Amniotic epithelial cell (primary cell): ENCODE measurements around the gene EXT2.

Experiments used
- DNase-seq: peaks from one replicate; pipeline ENCODE4 v3.0.0-alpha.2; 2010; ENCODE audit warnings: low read depth

EXT2 gene

DNA sequence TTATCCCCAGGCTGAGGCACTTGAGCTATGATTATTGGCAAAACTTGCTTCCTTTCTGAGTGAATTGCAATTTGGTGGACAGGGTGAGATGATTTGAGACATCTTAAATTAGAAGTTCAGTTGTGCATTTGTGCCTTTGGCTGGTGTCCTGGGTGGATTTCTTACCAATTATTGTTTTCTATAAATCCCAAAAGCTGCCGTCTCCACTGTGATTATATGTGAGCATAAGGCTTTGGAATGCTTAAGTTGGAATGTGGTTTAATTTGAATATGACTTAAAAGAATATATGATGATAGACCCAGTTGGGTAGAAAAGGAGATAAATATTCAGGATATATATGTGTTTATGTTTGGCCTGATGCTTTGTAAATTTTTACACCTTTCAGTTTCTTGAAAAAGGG, 70.0 kb downstream of the EXT2 start:
- no peak for DNase-seq

DNA sequence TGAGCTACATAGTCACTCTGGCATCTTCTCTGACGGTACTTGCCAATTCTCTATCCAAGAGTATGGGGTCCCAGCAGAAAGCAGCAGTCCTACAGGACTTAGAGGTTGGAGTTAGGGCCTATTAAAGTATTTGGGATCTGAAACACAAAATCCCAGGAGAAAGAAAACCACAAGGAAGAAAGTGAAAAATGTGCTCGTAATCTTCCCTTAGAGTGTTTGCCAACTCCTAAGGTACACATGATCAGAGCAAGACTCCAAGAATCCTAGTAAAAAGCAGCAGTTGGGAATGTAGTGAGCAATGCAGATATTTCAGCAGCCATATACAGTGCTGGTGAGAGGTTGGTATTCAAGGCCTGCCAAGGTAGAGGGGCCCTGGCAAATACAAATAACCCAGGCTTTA, 71.6 kb downstream of the EXT2 start:
- peak; percentile 27 for DNase-seq

DNA sequence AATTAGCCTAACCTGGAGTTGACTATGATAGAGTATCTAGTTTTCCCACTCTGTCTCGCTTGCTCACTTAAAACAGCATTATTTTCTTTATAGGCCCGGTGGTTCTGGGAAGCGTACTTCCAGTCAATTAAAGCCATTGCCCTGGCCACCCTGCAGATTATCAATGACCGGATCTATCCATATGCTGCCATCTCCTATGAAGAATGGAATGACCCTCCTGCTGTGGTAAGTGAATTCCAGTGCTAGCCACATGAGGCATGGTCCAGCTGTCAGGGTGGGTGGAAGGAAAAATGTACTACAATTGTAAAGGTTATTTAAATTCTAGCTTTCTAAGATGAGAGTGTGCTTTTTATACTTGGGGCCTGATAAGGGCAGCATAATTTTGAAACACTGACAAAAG, 76.0 kb downstream of the EXT2 start:
- DNase-seq: no peak

DNA sequence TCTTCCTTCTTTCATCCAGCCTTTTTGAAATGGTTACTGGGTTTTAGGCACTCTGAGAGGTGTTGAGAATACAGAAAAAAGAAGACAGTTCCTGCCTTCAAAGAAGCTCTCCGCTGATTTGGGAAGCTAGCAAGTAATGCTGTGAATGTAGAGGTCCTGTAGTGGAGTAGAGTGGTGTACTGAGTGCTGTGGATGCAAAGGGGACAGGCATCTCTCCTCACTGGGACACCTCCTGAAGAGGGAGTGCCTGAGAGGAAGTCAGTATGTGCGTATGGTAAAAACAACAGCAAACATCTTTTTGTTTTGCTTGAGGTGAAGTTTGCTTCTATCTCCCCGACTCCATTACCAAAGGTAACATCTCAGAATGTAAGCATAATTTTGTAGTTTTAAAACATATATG, 77.5 kb downstream of the EXT2 start:
- no peak for DNase-seq

DNA sequence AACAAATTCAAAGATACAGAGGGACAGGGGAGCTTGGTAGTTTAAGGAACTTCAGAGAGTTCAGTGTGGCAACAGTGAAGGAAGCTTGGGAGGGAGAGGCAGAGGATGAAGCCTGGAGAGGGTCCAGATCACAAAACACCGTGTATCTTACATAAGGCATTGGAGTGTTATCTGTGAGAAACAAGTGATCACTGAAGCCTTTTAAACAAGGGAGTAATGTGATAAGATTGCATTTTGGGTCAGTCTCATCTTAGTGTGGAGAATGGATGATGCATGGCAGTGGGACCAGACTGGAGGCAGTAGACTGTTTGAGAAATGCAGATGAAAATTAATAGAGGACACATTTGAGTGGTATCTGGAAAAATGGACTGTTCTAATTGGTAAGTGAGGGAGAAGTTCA, 79.4 kb downstream of the EXT2 start:
- no peak for DNase-seq

DNA sequence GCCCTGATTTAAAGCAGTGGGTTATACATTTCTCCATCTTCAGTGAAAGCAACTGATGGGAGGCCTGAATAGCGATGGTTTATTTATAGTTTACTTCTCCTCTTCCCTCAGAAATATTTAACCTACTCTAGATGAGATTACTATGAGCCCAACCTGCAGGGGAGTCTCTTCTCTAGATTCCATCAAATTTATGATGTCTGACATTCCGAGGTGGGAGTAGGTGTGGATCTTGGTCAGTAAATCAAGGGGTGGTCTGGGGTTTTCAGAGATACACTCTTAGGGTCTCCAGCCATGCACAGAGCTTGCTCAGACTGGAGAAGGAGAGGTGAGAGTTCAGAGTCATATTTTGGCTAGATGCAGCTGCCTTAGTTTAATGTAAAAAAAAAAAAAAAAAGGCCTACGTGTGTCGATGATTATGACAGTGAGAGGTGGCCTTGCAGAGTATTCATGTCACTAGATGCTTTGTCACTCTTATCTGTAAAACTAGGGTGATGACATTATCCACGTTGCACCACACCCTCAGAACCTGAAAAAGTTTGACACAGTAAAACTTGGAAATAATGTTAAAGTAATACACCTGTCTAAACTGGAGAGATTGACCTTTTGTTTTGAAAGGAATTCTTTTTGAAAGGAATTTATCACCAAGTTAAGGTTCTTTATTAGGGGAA, 81.2 kb downstream of the EXT2 start:
- no peak for DNase-seq

DNA sequence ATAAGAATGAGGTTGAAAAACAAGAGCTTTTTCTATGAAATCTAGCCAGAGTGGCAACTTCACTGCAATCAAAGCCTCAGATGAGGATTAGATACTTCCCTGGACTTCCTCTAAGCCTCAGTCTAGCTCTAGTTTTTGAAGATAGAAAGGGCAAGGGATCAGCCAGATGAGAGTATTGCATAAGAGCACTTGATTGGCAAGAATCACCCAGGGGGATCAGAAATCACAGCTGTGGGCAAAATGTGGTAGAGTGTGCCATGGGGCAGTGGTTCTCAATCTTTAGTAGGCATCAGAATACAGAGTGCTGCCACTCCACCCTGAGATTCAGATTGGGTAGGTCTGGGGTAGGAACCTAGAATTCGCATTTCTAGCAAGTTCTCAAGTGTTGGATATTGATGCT, 82.4 kb downstream of the EXT2 start:
- no peak for DNase-seq

DNA sequence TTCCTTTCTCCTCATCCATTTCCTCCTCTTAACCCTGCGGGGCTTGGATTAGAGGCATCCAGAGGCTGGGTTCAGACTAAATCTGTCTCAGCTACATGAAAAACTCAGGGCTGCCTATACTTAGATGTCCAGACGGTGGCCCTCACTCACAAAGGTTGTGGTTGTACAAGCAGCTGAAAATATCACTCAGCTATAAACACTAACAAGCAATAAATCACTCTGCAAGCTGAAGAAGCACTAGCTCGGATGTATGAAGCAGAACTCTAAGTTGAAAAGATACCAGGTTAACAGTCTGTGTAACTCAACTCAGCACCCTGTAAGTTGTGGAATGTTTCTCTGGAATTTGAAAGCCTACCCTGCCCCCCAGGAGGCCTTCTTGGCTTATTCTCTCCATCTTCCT, 82.9 kb downstream of the EXT2 start:
- DNase-seq: peak; percentile 88

DNA sequence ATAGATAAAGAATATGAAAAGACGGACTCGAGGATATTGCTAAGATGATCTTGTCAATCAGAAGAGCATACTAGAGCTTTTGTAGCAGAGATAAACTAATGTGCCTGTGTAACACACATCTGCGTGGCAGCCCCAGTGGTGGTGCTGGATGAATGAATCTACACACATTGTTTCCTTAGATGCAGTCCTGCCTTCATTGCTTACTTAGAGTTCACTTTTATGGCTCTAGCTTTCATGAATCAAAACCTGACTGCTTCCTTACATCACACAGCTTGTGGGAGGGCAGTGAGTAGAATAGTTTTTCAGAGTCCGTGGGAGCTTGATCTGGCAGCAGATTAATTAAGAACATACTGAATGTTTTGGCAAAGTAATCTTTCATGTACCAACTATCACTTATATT, 83.7 kb downstream of the EXT2 start:
- peak; percentile 88 for DNase-seq

DNA sequence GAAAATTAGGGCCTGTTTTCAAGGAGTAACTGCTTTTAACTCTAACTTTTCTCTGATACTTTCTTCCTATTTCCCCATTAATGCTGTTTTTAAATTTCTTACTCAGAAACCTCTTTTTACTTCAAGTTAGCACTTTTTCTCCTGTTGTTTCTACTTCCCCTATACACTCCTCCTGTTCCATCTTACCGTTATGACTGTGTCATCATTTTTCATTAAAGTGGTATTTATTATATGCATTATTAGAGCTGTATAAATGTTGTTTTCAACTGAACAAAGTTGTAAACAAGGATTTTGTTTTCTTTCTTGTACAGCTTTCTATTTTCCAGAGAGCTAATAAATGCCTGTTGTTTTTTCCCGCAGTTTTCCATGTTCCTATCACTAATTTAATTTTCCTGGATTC, 84.6 kb downstream of the EXT2 start:
- no peak for DNase-seq

DNA sequence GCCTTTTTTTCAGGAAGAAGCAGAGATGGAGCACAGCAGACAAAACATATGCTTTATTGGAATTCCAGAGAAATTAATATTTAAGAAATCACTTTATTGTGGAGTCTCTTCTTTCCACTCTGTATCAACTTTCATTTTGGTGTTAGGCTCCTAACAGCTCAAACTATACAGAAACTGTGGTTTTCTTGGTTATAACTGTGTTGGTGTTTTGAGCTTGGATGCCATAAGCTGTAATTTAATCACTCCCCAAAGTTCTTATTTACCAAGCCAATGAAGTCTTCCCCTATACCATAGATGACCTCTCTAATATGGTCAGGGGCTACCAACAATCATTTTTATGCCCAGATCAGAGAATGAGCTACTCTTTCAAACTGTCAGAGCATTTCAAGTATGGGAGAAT, 90.0 kb downstream of the EXT2 start:
- no peak for DNase-seq

DNA sequence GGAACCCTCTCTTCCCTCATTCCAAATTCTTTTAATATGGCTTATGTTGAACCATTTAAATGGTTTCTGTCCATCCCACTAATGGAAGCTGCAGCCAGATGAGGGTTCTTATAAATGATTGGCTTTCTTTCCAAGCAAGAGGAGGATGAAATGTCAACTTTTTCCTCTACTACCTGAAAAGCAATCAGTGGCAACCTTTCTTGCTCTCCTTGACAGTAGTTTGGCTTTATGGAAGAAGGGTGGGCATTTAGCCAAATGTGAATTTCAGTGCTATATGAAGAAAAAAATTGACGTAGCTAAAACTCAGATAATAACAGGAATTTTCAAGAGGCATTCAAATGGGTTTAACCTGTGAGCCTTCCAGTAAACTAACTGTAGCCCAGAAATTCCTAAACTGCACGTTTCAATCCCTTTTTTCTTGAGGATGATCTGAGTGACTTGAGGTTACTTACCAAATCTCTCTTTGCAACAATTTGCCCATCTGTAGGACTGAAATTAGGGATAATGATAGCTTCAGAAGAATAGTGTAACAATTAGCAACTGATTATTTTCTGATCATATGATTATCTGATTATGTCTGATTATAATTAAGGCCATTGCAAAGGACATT, 90.9 kb downstream of the EXT2 start:
- DNase-seq: no peak

DNA sequence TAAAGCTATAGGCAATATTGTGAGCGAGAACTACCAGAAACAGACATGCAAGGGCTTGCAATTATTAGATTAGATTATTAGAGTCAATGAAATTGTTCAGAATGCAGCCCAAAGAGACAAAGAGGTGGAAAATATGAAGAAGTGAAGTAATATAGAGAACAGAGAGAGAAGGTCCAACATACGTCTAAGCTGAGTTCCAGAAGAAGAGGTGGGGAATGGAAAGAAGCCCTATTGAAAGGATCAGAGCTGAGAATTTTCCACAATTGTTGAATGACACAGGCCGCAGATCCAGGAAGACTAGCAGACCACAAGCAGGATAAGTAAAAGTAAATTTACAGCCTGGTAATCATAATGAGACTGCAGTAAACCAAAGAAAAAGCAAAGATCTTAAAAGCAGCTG, 93.2 kb downstream of the EXT2 start:
- peak; percentile 43 for DNase-seq

DNA sequence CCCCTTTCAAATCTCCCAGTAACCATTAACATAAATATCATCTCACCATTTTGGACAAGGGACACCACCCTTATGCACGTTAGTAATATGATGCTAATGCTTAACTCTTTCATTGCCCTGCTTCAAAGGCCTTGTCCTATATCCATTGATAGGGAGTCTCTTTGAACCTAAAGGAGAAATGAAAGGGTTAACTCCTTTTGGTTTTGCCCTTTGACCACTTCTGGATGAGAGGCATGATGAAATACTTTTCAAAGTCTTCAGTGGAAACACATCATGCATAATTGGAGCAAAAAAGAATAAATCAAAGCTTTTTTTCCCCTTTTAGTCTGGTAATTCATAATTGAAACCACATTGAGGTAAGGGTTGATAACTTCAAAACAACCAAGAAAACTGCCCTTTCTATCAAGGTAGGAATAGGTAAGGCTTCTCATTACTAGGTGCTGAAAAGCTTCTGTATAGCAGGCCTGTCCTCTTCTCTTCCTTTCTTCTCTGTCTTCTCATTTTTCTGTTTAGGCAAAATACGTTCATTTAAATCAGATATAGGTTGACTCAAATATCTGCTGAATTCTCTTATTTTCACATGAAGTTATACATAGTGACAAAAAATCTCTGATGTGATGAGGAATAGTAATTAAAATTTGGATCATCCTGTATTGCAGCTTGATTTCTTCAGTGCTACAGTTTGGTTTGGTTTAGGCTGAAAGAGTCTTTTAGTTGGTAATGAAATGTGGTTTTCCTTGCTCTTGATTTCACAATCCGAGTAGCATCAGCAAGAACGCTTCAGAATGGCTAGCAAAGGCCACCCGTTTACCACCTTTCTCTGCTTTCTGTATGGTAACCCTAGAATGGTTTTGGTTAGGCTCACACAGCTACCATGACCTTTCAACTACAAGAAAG, 94.8 kb downstream of the EXT2 start:
- DNase-seq: no peak

DNA sequence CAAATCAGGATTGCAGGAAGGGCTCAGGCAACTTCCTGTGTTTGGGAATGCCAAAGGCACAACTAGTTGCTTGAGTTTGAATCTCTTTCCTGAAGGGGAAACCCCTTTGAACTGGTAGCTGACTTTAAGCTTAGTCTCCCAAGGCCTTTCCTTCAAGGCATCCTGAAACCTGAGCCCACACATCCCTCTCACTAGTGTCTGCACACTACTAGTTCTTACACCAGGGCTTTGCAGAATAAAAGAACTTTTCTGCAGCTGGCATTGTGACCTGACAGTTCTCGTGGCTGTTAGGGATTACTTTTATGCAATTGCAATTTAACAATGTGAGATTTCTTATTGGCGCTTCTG, 95.4 kb downstream of the EXT2 start:
- no peak for DNase-seq

DNA sequence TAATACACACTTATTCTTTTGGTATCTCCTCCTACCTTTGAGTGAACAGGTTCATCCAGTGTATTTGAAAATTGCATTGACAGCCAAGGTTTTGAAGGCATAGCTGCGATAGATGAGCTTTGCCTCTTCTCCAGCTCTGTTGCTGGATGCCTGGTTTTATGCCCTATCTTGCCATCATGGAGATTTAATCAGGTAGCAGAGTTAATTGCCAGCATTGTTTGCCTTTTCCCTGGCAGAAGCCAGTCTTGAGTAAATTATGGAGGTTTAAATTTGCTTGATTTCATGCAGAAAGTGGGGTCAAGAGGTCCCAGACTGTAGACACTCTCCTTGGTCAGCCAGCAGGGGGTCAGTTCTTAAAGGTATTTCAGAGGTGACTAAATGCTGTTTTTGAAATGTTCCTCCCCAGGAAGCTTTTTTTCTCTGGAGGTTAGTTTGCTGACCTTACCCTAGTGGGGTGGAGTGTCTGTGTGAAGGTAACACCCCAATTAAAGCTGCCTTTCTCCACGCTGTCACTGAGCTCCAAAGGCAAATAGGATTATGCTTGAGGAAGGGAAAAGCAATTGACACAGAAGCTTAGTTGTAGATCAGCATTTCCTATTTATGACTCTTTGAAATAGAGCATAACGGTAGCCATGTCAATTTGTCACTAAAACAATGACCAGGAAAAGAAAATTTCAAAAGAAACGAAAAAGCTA, 96.0 kb downstream of the EXT2 start:
- no peak for DNase-seq

DNA sequence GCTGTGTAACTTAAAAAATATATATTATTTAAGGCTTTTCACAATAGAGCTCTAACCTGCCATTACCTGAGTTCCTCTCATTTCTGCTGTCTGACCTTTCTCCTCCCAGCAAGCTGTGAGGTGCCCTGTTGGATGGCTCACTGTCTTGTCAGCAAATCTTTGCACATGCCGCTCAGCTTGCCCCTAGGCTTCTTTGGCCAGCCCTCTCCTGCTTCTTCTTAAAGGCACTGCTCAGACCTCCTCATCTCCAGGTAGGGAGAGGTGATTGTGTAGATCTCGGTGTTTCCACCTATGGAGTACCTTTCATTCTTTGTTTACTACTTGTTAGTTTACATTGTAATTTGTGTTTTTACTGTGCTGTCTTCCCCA, 96.5 kb downstream of the EXT2 start:
- no peak for DNase-seq

DNA sequence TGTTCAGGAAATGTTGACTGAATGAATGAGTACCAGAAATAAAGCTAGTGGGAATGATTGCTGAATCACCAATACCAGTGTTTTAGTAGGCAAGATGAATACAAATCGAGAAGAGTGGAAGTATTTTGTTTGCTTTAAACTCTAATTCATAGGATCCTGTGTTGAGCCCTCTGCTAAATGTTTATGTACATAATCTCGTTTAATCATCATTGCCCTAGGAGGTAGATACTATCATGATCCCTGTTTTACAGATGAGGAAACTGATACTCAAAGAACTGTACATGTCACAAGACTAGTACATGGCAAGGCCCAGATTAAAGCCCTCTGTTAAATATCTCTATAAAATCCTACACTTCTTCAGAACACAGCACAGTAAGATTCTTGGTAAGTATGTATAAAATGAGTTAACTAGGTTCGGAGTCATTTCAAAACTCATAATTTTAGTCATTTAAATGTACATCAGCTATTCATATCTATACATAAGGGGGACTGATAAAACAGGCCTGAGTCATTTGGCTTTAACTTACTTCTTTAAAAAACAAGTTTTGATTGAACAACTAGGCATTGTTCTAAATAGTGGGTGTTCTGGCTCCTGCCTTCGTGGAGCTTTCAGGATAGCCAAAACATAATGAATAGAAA, 97.1 kb downstream of the EXT2 start:
- no peak for DNase-seq

DNA sequence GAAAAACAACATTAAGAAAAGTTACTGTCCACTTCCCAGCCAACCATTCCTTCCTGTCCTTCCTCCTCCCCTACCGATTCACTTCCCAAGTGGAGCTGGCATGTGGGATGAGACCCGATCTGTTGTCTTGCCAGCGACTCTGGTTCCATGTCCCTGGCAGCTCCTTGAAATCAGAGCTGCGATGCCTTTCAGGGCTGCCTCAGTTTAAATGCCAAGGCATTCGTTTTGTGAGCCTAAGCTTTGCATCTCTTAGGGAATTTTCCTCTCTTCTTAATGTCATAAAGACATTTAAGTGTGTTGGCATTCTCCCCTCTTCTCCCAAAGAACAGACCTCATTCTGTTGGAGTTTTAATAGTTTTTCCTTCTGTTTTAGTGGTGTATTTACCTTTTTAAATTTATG, 98.4 kb downstream of the EXT2 start:
- no peak for DNase-seq

DNA sequence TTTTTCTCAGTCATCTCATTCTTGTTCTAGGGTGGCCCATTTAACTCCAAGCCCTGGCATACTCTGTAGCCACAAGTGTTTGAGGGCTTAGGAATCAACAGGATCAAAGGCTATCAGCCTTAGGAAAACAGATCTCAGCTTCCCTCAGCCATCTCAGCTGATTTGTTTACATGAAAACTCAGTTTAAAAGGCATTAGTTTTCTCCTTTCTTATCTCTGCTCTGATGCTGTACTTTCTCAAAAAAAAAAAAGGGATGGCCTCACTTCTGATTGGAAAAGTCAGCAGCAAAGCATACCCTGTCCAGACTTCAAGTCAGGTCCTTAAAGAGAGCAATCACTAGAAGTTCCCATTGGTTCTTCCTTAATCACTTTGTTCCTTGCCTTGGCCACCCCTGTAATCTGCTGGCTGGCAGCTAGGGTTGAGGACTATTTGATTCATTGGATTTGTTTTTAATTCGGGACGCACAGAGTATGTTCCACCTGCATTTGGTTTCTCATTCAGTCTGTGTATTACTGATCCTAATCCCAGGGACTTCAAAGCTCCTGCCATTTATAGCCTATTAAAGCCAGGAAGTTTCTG, 102.8 kb downstream of the EXT2 start:
- peak; percentile 36 for DNase-seq

DNA sequence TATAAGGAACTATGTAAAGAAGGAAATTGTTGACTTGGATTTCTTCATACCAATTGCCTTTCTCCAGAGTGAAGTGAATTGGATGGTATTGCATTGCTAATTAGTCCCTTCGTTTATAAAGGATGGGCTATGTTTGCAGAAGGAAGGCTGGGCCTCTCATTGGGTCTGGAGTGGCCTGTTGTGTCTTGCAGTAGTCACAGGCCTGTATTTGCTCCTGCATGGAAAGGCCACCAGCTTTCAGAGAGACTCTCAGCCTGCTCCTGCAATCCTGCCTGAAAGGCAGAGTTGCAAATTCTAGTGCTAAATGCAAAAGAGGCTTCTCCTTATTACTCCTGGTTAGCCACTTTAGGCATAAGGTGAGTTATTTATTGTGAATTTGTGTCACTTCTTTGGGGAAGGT, 103.8 kb downstream of the EXT2 start:
- no peak for DNase-seq

DNA sequence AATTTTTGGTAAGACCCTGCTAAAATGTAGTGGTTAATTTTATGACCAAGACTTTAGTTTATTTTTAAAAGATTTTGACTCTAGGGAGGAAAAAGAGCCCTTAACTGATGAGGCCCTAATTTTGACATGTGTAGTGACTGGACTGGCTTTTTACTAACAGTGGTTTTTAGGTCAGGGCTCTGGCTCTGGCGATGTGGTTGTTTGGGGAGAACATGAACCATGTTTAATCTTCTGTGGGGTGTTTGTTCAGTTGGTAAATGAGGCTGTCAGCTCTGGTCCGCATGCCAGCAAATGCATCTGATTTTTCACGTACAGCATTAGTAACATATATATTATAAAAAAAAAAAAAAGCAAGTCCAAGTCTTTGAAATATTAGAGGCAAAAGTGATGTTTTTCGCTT, 104.3 kb downstream of the EXT2 start:
- no peak for DNase-seq
